ENCODE data around the gene OSBPL5. TPM values are rescaled to one million over a fixed set of nuclear protein-coding genes. Genes with fewer than 3 reads are reported as not detected.
A peak's percentile ranks its signal among the peaks of the same experiment; 100 is the strongest.

Gene OSBPL5
- total RNA-seq, 1 experiment from 2014 or later = 16.1 TPM

DNA sequence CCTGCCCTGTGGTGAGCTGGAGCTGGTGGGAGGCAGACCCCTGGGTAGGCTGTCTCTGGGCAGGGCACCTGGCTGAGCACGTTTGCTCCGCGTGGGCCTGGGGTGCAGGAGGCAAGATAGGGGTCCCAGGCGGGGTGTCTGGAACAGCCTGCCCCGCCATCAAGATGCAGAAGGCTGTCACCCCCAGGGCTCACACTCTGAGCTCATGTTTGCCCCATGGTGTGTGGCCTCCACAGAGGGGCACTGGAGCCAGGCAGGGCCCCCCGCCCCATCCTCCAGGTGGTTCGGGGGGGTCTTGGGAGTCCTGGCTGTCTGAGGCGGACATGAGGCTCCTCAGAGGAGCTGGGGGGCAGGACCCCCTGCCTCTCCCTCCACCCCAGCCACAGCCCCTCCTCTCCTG is 79.0 kb downstream of the OSBPL5 start:
- TF ChIP-seq, protein P1, sequence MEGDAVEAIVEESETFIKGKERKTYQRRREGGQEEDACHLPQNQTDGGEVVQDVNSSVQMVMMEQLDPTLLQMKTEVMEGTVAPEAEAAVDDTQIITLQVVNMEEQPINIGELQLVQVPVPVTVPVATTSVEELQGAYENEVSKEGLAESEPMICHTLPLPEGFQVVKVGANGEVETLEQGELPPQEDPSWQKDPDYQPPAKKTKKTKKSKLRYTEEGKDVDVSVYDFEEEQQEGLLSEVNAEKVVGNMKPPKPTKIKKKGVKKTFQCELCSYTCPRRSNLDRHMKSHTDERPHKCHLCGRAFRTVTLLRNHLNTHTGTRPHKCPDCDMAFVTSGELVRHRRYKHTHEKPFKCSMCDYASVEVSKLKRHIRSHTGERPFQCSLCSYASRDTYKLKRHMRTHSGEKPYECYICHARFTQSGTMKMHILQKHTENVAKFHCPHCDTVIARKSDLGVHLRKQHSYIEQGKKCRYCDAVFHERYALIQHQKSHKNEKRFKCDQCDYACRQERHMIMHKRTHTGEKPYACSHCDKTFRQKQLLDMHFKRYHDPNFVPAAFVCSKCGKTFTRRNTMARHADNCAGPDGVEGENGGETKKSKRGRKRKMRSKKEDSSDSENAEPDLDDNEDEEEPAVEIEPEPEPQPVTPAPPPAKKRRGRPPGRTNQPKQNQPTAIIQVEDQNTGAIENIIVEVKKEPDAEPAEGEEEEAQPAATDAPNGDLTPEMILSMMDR (conservative IDR thresholded peaks at IDR 0.05) = no peak
- H3K79me2 ChIP-seq (ENCODE audit: insufficient read depth, low read length) = no peaks in the 10 kb centered on the region
- H4K91ac ChIP-seq (ENCODE audit: insufficient read length, low read depth, low read length) = no peak overlapping the region

More for the DNA sequence above, 79.0 kb downstream of the OSBPL5 start:
- Histone ChIP-seq H2BK120ac (ENCODE audit: low read depth, low read length, poor library complexity, severe bottlenecking) (no peak overlapping the region), H3K4me2 (ENCODE audit: insufficient read depth, insufficient read length, low read length) (no peak overlapping the region), H4K8ac (replicated peaks; ENCODE audit: insufficient read length, low read depth, low read length) (no peak overlapping the region), H2BK5ac (ENCODE audit: insufficient read length, low read length) (no peak overlapping the region), H2BK12ac (ENCODE audit: insufficient read length, low read depth, low read length) (no peak overlapping the region), H3K27me3 (ENCODE audit: insufficient read depth, low read length) (no peaks in the 10 kb centered on the region), H3T11ph (ENCODE audit: low read length) (no peak overlapping the region), H3K27ac (ENCODE audit: insufficient read length, low read depth, low read length) (no peak overlapping the region), H3K9me3 (ENCODE audit: control insufficient read depth, low read depth, low read length) (no peaks in the 10 kb centered on the region), H3K18ac (ENCODE audit: insufficient read length, low read depth, low read length) (no peak overlapping the region), H3K56ac (ENCODE audit: insufficient read length, low read depth, low read length) (no peak overlapping the region), H3K14ac (ENCODE audit: insufficient read depth, low read length) (no peak overlapping the region), H2BK20ac (ENCODE audit: low read depth, low read length, poor library complexity, severe bottlenecking) (no peak overlapping the region), H3K23ac (ENCODE audit: insufficient read length, low read depth, low read length) (no peak overlapping the region), H4K5ac (ENCODE audit: insufficient read length, low read depth, low read length) (no peak overlapping the region), H3K9ac (ENCODE audit: extremely low read depth, insufficient read length, low read length) (no peak overlapping the region), H2BK15ac (ENCODE audit: low read depth, low read length) (no peak overlapping the region), H3K4me1 (ENCODE audit: insufficient read depth, low read length) (no peaks in the 10 kb centered on the region), H2AK5ac (ENCODE audit: insufficient read length, low read length) (no peak overlapping the region), H3K79me1 (ENCODE audit: insufficient read depth, low read depth, low read length, poor library complexity, severe bottlenecking) (no peaks in the 10 kb centered on the region), H4K20me1 (ENCODE audit: control insufficient read depth, insufficient read depth, insufficient read length) (no peaks in the 10 kb centered on the region), H3K23me2 (ENCODE audit: insufficient read length, low read depth, low read length, poor library complexity, severe bottlenecking) (no peaks in the 10 kb centered on the region), H2AFZ (ENCODE audit: low read length) (no peak overlapping the region), H3K4ac (ENCODE audit: low read depth, low read length) (no peak overlapping the region)
- H3K27me3 Mint-ChIP-seq (ENCODE audit: low read depth) = peaks cover 5% of the 10 kb centered on the region
- peaks cover 0 to 3% of the 10 kb centered on the region in 2 experiments; a peak in 3 of 4 replicates for H3K4me1 Mint-ChIP-seq
- peaks cover 0 to 3% of the 10 kb centered on the region in 2 experiments; a peak in 2 of 5 replicates for H3K9me3 Mint-ChIP-seq
- DNase-seq = no peak
- no peak overlapping the region for H3K4me3 Mint-ChIP-seq
- H3K27ac Mint-ChIP-seq = peak overlapping the region in 1 of 3 experiments; percentile 18; a peak in 1 of 7 replicates
- no CpG with 5 or more reads among the region's 8 CpGs for WGBS (ENCODE audit: extremely low coverage, insufficient read length, low lambda C conversion rate)
- H3K36me3 Mint-ChIP-seq (ENCODE audit: insufficient read depth in 1 of 3, low read depth in 3 of 3) = no peaks in the 10 kb centered on the region
